Panc1 (cell line): ENCODE results near the gene RBSN. TPM values are rescaled to one million over a fixed set of nuclear protein-coding genes. Genes with fewer than 3 reads are reported as not detected.

Source experiments
- ATAC-seq: fragments of 200-7000 bp; cut with Tn5 transposase; 2 replicates; pipeline ENCODE4 v1.9.1; 2020; ENCODE audit warnings: mild to moderate bottlenecking, moderate library complexity
- BruUV-seq: library from RNA; stranded (reverse); fragments of 400-500 nt; replicated peaks from 2 replicates; lab custom pipeline; 2021; lab: Mats Ljungman, UMichigan
- CTCF ChIA-PET: fragments of 300-600 bp; sonication (Branson Sonifier 250); formaldehyde crosslinking; loops from one replicate; lab custom pipeline; 2022; ENCODE audit warnings: antibody characterized with exemption; lab: Charles Lee
- POLR2A ChIA-PET: fragments of 300-600 bp; sonication (Branson Sonifier 250); formaldehyde crosslinking; loops from one replicate; lab custom pipeline; 2022; ENCODE audit warnings: antibody characterized with exemption; lab: Charles Lee
- DNase-seq: peaks from one replicate; pipeline ENCODE4 v3.0.0-alpha.2; 2010; ENCODE audit warnings: low read depth, low spot score
- H3K27ac ChIP-seq: 2 replicates; pipeline ENCODE4 v1.5.1; 2011; ENCODE audit warnings: mild to moderate bottlenecking, low read length, inconsistent platforms
- H3K27me3 ChIP-seq: fragments of 200-500 bp; sonication (Bioruptor generic); 2 replicates; pipeline ENCODE4 v1.6.0; 2014; ENCODE audit warnings: low read length, inconsistent platforms; ENCODE audit not compliant: control insufficient read depth, insufficient read depth
- H3K36me3 ChIP-seq: fragments of 200-500 bp; sonication (Bioruptor generic); 2 replicates; pipeline ENCODE4 v1.5.1; 2014; ENCODE audit warnings: inconsistent platforms, mild to moderate bottlenecking, low read length, moderate library complexity; ENCODE audit not compliant: control insufficient read depth, insufficient read depth
- H3K4me1 ChIP-seq: 2 replicates; pipeline ENCODE4 v1.5.1; 2011; ENCODE audit warnings: inconsistent platforms, mild to moderate bottlenecking, low read length, moderate library complexity; ENCODE audit not compliant: control insufficient read depth, insufficient read depth
- H3K4me3 ChIP-seq, 2 experiments: 2 replicates each; pipeline ENCODE4 v1.5.1; 2011 to 2012; ENCODE audit warnings: low read depth in 2 of 2, low read length in 2 of 2, mild to moderate bottlenecking in 2 of 2, inconsistent platforms in 1 of 2, moderate library complexity in 1 of 2
- H3K9me3 ChIP-seq: fragments of 200-500 bp; sonication (Bioruptor generic); 2 replicates; pipeline ENCODE4 v1.5.1; 2014; ENCODE audit warnings: low read depth, mild to moderate bottlenecking, inconsistent platforms, low read length, moderate library complexity; ENCODE audit not compliant: control insufficient read depth, insufficient read depth
- POLR2AphosphoS5 ChIP-seq: IDR thresholded peaks from 2 replicates; pipeline ENCODE4 v1.6.1; 2012; ENCODE audit warnings: mild to moderate bottlenecking, low read depth, low read length, moderate library complexity
- SIN3A ChIP-seq: IDR thresholded peaks from 2 replicates; pipeline ENCODE4 v1.6.1; 2012; ENCODE audit warnings: low read depth, mild to moderate bottlenecking, low read length, moderate library complexity, borderline replicate concordance; ENCODE audit not compliant: insufficient read depth
- TCF7L2 ChIP-seq: IDR thresholded peaks from 2 replicates; pipeline ENCODE4 v1.6.1; 2011; ENCODE audit warnings: mild to moderate bottlenecking, low read depth, low read length, inconsistent platforms
- in situ Hi-C: cut with HindIII; loops from 2 replicates; pipeline ENCODE4 v1.10.0; 2016; ENCODE audit warnings: low sequenced_read_pairs, low pct_unique_long_range_greater_than_20kb
- intact Hi-C: fragments of 100-400 bp; cut with micrococcal nuclease; formaldehyde crosslinking; loops from one replicate; pipeline ENCODE4 v1.10.0; 2022; ENCODE audit not compliant: unreplicated experiment
- total RNA-seq: library from RNA; stranded (reverse); gene quantifications from one replicate; pipeline ENCODE4 v1.2.1, GENCODE V29; 2021; ENCODE audit not compliant: unreplicated experiment
- TF ChIP-seq, protein P1 (sequence below), 2 experiments: IDR thresholded peaks; 2 replicates each; pipeline ENCODE4 v1.6.1; 2011 to 2012; ENCODE audit warnings: low read depth in 2 of 2, control low read depth in 1 of 2, low read length in 1 of 2, mild to moderate bottlenecking in 1 of 2, moderate library complexity in 1 of 2; ENCODE audit not compliant: insufficient read depth in 1 of 2
- TF ChIP-seq, protein P2 (sequence below): fragments of 450-650 bp; IDR thresholded peaks from 2 replicates; pipeline ENCODE4 v1.5.1; 2017; ENCODE audit warnings: mild to moderate bottlenecking

RBSN gene
- total RNA-seq, 1 experiment from 2014 or later, result 13.6 TPM

DNA sequence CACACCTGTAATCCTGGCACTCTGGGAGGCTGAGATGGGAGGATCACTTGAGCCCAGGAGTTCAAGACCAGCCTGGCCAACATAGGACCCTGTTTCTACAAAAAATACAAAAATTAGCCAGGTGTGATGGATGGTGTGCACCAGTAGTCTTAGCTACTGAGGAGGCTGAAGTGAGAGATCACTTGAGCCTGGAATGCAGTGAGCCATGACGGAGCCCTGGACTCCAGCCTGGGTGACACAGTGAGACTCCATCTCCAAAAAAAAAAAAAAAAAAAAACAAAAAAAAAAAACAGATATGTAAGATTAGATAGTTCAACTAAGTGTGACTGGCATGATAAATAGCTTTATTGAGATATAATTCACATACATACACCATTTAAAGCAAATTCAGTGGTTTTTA, 9.7 kb downstream of the RBSN start:
- ATAC-seq (no peak), DNase-seq (no peak)
- Histone ChIP-seq H3K27ac (no peak overlapping the region), H3K4me3 (no peak overlapping the region), H3K36me3 (peaks cover 3% of the 10 kb centered on the region), H3K27me3 (no peaks in the 10 kb centered on the region), H3K9me3 (no peaks in the 10 kb centered on the region), H3K4me1 (no peaks in the 10 kb centered on the region)
- ChIA-PET CTCF (interaction anchor here (0.6 kb wide), 1 partner anchor 163 kb away, joined by 6 read pairs; no protein-coding TSS in a partner anchor), POLR2A (interaction anchor here (0.6 kb wide), 1 partner anchor 21 kb away, joined by 8 read pairs; no protein-coding TSS in a partner anchor)
- intact Hi-C loops, result no loop called here
- in situ Hi-C loops, result no loop called here
- TF ChIP-seq SIN3A, result no peak
- no peak for TF ChIP-seq POLR2AphosphoS5
- no peak for TF ChIP-seq TCF7L2
- TF ChIP-seq, protein P1, sequence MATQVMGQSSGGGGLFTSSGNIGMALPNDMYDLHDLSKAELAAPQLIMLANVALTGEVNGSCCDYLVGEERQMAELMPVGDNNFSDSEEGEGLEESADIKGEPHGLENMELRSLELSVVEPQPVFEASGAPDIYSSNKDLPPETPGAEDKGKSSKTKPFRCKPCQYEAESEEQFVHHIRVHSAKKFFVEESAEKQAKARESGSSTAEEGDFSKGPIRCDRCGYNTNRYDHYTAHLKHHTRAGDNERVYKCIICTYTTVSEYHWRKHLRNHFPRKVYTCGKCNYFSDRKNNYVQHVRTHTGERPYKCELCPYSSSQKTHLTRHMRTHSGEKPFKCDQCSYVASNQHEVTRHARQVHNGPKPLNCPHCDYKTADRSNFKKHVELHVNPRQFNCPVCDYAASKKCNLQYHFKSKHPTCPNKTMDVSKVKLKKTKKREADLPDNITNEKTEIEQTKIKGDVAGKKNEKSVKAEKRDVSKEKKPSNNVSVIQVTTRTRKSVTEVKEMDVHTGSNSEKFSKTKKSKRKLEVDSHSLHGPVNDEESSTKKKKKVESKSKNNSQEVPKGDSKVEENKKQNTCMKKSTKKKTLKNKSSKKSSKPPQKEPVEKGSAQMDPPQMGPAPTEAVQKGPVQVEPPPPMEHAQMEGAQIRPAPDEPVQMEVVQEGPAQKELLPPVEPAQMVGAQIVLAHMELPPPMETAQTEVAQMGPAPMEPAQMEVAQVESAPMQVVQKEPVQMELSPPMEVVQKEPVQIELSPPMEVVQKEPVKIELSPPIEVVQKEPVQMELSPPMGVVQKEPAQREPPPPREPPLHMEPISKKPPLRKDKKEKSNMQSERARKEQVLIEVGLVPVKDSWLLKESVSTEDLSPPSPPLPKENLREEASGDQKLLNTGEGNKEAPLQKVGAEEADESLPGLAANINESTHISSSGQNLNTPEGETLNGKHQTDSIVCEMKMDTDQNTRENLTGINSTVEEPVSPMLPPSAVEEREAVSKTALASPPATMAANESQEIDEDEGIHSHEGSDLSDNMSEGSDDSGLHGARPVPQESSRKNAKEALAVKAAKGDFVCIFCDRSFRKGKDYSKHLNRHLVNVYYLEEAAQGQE (IDR thresholded peaks at IDR 0.05; ENCODE audit: insufficient read depth in 1 of 2, low read depth in 2 of 2, low read length in 1 of 2), result no peak
- TF ChIP-seq, protein P2, sequence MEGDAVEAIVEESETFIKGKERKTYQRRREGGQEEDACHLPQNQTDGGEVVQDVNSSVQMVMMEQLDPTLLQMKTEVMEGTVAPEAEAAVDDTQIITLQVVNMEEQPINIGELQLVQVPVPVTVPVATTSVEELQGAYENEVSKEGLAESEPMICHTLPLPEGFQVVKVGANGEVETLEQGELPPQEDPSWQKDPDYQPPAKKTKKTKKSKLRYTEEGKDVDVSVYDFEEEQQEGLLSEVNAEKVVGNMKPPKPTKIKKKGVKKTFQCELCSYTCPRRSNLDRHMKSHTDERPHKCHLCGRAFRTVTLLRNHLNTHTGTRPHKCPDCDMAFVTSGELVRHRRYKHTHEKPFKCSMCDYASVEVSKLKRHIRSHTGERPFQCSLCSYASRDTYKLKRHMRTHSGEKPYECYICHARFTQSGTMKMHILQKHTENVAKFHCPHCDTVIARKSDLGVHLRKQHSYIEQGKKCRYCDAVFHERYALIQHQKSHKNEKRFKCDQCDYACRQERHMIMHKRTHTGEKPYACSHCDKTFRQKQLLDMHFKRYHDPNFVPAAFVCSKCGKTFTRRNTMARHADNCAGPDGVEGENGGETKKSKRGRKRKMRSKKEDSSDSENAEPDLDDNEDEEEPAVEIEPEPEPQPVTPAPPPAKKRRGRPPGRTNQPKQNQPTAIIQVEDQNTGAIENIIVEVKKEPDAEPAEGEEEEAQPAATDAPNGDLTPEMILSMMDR, result no peak
- no TSS peak for BruUV-seq

DNA sequence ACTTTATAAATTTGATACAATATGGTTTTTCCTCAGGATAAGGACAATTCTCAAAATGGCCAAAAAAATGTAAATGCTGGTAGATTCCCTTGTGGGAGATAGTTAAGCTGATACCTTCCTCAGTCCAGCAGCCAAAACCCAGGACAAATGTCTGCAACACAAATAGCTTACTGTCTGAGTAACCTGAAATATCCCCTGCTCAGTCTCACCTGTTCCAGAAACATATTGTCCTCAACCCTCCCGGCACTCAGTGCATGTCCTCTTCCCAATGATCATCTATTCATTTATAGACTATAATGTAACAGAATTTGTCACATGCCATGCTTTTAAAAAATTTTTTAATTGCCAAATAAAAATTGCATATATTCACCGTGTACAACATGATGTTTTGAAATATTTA, 12.2 kb downstream of the RBSN start:
- ATAC-seq (no peak), DNase-seq (no peak)
- Histone ChIP-seq H3K36me3 (peaks cover 5% of the 10 kb centered on the region), H3K4me1 (no peaks in the 10 kb centered on the region), H3K9me3 (no peaks in the 10 kb centered on the region), H3K27ac (no peak overlapping the region), H3K4me3 (no peak overlapping the region), H3K27me3 (no peaks in the 10 kb centered on the region)
- no peak for TF ChIP-seq POLR2AphosphoS5
- TF ChIP-seq, protein P2, result no peak
- TF ChIP-seq, protein P1 (IDR thresholded peaks at IDR 0.05; ENCODE audit: insufficient read depth in 1 of 2, low read depth in 2 of 2, low read length in 1 of 2), result no peak
- no peak for TF ChIP-seq TCF7L2
- TF ChIP-seq SIN3A, result no peak
- BruUV-seq, result no TSS peak
- ChIA-PET POLR2A (no interaction called here), CTCF (no interaction called here)
- intact Hi-C loops (no loop called here), in situ Hi-C loops (no loop called here)
